ENCODE measurements around the gene TTC32. TPM values are rescaled to one million over a fixed set of nuclear protein-coding genes. Genes with fewer than 3 reads are reported as not detected.
"Not testable (repeated sequence)": the region's sequence is repeated elsewhere in the genome, so short reads cannot be mapped to it uniquely, and the experiment has no call there.

Gene TTC32
- polyA plus RNA-seq, 1 experiment = 3.6 TPM

DNA sequence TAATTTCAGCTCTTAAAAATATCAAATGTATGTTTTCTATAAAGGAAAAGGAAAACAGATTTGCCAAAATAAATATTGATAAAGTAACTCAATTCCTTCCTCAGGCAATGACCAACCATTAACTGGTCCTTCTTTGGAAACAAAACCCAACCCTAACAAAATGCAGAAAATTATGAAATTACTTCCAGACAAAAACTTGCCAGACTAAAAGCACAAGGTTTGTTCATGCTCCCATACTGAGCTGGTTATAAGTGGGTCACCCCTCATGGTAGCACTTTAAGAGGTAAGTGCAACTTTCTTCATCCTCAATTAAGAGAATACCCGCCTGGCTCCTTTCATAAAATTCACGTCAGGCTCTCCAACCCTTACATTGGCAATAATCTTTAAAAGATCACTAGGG is 31.1 kb upstream of the TTC32 start:
- no peak for DNase-seq (ENCODE audit: low read depth)
- H3K4me3 ChIP-seq (ENCODE audit: low read depth, low read length) = no peak overlapping the region
- H3K27me3 ChIP-seq (ENCODE audit: control insufficient read depth, insufficient read depth, low read length) = no peaks in the 10 kb centered on the region
- POLR2A ChIA-PET = no interaction called here
- H3K36me3 ChIP-seq (ENCODE audit: control insufficient read depth, insufficient read depth, low read length) = peaks cover 3% of the 10 kb centered on the region; the same call in 1 of the 2 replicates
- TF ChIP-seq, protein P1, sequence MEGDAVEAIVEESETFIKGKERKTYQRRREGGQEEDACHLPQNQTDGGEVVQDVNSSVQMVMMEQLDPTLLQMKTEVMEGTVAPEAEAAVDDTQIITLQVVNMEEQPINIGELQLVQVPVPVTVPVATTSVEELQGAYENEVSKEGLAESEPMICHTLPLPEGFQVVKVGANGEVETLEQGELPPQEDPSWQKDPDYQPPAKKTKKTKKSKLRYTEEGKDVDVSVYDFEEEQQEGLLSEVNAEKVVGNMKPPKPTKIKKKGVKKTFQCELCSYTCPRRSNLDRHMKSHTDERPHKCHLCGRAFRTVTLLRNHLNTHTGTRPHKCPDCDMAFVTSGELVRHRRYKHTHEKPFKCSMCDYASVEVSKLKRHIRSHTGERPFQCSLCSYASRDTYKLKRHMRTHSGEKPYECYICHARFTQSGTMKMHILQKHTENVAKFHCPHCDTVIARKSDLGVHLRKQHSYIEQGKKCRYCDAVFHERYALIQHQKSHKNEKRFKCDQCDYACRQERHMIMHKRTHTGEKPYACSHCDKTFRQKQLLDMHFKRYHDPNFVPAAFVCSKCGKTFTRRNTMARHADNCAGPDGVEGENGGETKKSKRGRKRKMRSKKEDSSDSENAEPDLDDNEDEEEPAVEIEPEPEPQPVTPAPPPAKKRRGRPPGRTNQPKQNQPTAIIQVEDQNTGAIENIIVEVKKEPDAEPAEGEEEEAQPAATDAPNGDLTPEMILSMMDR (IDR thresholded peaks at IDR 0.05; ENCODE audit: insufficient read depth, low read depth, low read length) = no peak
- CTCF ChIA-PET = interaction anchor here (1.8 to 1.9 kb wide), 2 partner anchors 10 to 21 kb away, joined by 4 read pairs; no protein-coding TSS in a partner anchor

DNA sequence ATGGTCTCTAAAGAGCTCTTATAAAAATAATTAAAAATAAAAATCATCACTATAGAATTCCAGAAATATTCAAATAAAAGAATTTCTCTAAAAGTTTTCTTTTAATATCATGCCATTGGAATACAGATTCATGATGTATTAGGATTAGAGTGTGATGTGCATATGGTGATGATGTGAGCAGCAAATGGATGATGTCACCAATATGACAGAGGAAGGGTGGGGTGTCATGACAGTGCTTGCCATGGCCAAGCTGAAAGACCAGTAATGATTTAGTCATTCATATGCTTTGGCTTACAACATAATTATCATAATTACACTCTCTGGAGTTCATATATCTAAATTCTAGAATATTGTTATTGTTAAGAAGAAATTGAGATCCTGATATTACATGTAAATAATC is 27.4 kb upstream of the TTC32 start:
- CTCF ChIA-PET = no interaction called here

DNA sequence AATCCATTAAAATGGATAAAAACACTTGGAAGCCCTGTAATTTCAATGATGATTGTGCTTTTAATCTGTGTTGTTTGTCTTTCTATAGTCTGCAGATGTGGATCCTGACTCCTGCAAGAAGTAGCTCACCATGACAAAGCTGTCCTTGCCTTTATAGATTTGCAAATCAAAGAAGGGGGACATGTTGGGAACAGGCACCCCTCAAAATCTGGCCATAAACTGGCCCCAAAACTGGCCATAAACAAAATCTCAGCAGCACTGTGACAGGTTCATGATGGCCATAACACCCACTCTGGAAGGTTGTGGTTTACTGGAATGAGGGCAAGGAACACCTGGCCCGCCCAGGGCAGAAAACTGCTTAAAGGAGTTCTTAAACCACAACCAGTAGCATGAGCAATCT is 26.0 kb upstream of the TTC32 start:
- H3K4me3 ChIP-seq (ENCODE audit: low read depth, low read length); POLR2A ChIA-PET; DNase-seq (ENCODE audit: low read depth); H3K36me3 ChIP-seq (ENCODE audit: control insufficient read depth, insufficient read depth, low read length); H3K27me3 ChIP-seq (ENCODE audit: control insufficient read depth, insufficient read depth, low read length): not testable (repeated sequence)
- CTCF ChIA-PET = interaction anchor here (0.9 kb wide), 1 partner anchor 19 kb away, joined by 5 read pairs; no protein-coding TSS in a partner anchor

More for the DNA sequence above, 27.4 kb upstream of the TTC32 start:
- no peak for DNase-seq (ENCODE audit: low read depth)
- H3K4me3 ChIP-seq (ENCODE audit: low read depth, low read length) = no peak overlapping the region
- POLR2A ChIA-PET = no interaction called here
- peaks cover 2% of the 10 kb centered on the region; the same call in 1 of the 2 replicates for H3K36me3 ChIP-seq (ENCODE audit: control insufficient read depth, insufficient read depth, low read length)
- TF ChIP-seq, protein P1 (IDR thresholded peaks at IDR 0.05; ENCODE audit: insufficient read depth, low read depth, low read length) = no peak
- no peaks in the 10 kb centered on the region for H3K27me3 ChIP-seq (ENCODE audit: control insufficient read depth, insufficient read depth, low read length)

DNA sequence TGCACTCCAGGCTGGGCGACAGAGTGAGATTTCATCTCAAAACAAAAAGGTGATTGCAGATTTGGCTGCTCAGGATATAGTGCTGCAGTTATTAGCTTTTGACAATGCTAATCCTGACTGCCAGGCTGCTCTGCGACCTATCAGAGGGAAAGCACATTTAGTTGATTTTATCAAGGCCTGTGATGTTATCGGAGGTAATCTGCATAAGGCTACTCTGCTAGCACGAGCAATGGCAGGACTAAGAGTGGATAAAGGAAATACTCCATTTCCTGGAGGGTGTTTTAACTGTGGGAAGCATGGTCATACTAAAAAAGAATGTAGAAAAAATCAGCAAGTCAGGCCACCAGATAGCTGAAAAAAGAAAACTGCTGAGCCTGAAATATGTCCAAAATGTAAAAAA is 22.7 kb upstream of the TTC32 start:
- DNase-seq (ENCODE audit: low read depth); CTCF ChIA-PET; H3K4me3 ChIP-seq (ENCODE audit: low read depth, low read length); H3K36me3 ChIP-seq (ENCODE audit: control insufficient read depth, insufficient read depth, low read length); POLR2A ChIA-PET; H3K27me3 ChIP-seq (ENCODE audit: control insufficient read depth, insufficient read depth, low read length): not testable (repeated sequence)

DNA sequence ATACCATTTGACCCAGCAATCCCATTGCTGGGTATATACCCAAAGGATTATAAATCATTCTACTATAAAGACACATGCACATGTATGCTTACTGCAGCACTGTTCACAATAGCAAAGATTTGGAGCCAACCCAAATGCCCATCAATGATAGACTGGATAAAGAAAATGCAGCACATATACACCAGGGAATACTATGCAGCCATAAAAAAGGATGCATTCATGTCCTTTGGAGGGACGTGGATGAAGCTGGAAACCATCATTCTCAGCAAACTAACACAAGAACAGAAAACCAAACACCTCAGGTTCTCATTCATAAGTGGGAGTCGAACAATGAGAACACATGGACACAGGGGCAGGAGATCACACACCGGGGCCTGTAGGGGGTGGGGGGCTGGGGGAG is 20.4 kb upstream of the TTC32 start:
- POLR2A ChIA-PET; H3K36me3 ChIP-seq (ENCODE audit: control insufficient read depth, insufficient read depth, low read length): not testable (repeated sequence)

DNA sequence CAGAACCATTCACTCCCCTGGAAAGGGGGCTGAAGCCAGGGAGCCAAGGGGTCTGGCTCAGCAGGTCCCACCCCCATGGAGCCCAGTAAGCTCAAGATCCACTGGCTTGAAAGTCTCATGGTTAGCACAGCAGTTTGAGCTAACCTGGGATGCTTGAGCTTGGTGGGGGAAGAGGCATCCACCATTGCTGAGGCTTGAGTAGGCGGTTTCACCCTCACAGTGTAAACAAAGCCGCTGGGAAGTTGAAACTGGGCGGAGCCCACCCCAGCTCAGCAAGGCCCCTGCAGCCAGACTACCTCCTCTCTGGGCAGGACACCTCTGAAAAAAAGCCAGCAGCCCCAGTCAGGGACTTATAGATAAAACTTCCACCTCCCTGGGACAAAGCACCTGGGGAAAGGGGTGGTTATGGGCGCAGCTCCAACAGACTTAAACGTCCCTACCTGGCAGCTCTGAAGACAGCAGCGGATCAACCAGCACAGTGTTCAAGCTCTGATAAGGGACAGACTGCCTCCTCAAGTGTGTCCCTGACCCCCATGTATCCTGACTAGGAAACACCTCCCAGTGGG is 14.7 kb upstream of the TTC32 start:
- no peaks in the 10 kb centered on the region for H3K27me3 ChIP-seq (ENCODE audit: control insufficient read depth, insufficient read depth, low read length)
- CTCF ChIA-PET = no interaction called here
- DNase-seq (ENCODE audit: low read depth) = no peak
- no peak overlapping the region for H3K4me3 ChIP-seq (ENCODE audit: low read depth, low read length)
- TF ChIP-seq, protein P1 (IDR thresholded peaks at IDR 0.05; ENCODE audit: insufficient read depth, low read depth, low read length) = no peak
- no peaks in the 10 kb centered on the region; the same call in 1 of the 2 replicates for H3K36me3 ChIP-seq (ENCODE audit: control insufficient read depth, insufficient read depth, low read length)
- POLR2A ChIA-PET = no interaction called here

More for the DNA sequence above, 20.4 kb upstream of the TTC32 start:
- H3K27me3 ChIP-seq (ENCODE audit: control insufficient read depth, insufficient read depth, low read length); DNase-seq (ENCODE audit: low read depth); H3K4me3 ChIP-seq (ENCODE audit: low read depth, low read length); CTCF ChIA-PET: not testable (repeated sequence)
